Stimulated activated CD8-positive, alpha-beta memory T cell treated with anti-CD3 and anti-CD28 coated beads, Interleukin-4, amount 100 ng/mL, for 48 hours (primary cell): ENCODE results near the gene HTR6.

Source experiments
- DNase-seq: peaks from one replicate; pipeline ENCODE4 v3.0.0-alpha.2; 2020

Gene HTR6

GRCh38 chr1:19728413-19729145 lies 63.9 kb downstream of the HTR6 start:
- no peak for DNase-seq

- no peak for DNase-seq
Measured at GRCh38 chr1:19730232-19730631, 65.6 kb downstream of the HTR6 start.
